NCI-H524 treated with DMSO at 0.1 percent for 48 hours (cell line): ENCODE measurements around the gene ARHGAP42.
A peak's percentile ranks its signal among the peaks of the same experiment; 100 is the strongest.

Experiments
- DNase-seq: peaks from one replicate; lab custom pipeline; 2025; lab: John Stamatoyannopoulos, UW

ARHGAP42 gene

GRCh38 chr11:100681064-100681502, 6.0 kb upstream of the ARHGAP42 start:
- DNase-seq = no peak

DNA sequence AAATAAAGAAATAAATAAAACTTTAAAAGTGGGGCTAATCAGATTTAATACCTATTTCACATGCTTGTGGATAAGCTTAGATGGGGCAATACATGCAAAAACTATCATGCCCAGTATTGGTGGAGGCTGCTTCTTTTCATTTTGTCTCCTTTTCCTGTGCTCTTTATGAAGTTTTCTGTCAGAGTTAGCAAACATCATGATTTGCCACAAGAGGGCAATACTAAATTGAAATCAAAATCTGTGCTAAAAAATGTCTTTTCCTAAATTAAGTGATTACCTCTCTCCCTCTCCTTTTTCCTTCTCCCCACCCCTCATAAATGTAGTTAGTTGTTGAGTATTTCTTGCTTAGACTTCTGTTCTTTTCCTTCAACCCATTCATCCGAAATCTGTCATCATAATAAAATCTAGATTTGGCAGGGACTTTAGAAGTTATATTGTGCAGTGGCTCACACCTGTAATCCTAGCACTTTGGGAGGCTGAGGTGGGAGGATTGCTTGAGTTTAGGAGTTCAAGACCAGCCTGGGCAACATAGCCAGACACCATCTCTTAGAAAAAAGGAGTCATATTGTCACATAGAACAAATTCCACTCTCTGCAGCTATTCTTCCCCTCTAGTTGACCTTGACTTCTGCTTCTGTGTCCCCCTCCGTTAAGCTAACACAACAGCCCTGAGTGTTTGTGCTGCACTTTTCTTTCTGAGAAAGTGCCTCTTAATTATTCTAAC, 4.7 kb upstream of the ARHGAP42 start:
- DNase-seq = no peak

GRCh38 chr11:100683126-100683525, 4.0 kb upstream of the ARHGAP42 start:
- DNase-seq = no peak

GRCh38 chr11:100684101-100685065, 2.7 kb upstream of the ARHGAP42 start:
- no peak for DNase-seq

- DNase-seq = no peak
Observed at GRCh38 chr11:100686476-100687053, 523 bp upstream of the ARHGAP42 start.

DNA sequence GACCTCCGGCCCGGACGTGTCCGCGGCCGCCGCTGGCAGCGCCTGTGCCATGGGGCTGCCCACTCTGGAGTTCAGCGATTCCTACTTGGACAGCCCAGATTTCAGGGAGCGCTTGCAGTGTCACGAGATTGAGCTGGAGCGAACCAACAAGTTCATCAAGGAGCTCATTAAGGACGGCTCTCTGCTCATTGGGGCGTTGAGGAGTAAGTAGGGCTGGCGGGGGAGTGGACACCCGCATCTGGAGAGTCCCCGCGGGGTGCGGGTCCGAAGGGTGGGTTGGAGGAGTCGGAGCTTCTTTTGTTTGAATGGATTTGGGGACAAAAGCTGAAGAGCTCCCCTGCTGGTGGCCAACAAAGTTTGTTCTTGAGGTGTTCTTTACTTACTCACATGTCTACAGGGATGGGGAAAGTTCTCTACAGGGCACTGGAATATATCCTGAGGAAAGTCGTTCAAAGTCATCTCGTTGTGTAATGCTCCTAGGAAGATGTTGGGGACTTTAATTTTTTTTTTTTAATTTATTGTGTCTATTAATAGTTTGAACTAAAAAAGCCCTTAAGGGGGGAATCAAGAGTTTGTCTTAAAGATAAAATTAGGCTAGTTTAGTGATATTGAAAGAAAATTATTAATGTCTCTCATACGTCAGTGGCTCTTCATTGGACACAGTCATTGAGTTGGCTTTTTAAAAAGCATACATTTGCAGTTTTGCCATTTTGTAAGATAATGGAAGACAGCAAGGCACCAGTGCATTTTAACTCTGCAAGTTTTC, 725 bp downstream of the ARHGAP42 start:
- no peak for DNase-seq

GRCh38 chr11:100689141-100689540, 2.1 kb downstream of the ARHGAP42 start:
- no peak for DNase-seq

GRCh38 chr11:100691896-100692653, 5.0 kb downstream of the ARHGAP42 start:
- no peak for DNase-seq

GRCh38 chr11:100695911-100696310, 8.8 kb downstream of the ARHGAP42 start:
- no peak for DNase-seq

- DNase-seq = no peak
Observed at GRCh38 chr11:100703139-100703538, 16.1 kb downstream of the ARHGAP42 start.

- DNase-seq = no peak
Observed at GRCh38 chr11:100703801-100704575, 16.9 kb downstream of the ARHGAP42 start.

DNA sequence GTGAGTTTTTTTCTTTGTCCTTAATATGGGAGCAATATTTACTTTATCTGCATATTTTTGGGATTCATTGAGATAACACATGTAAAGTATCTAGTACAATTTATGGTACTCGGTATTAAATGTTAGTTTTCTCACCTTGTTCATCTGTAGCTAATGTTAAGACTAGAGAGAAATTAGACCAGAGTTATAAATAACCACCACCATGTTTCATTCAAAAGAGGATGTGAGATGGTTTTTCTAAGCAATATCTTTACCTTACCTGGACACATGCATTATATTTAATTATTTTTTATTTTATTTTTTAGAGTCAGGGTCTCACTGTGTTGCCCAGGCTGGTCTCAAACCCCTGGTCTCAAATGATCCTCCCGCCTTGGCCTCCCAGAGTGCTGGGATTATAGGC, 18.4 kb downstream of the ARHGAP42 start:
- DNase-seq = no peak

GRCh38 chr11:100706179-100706578, 19.1 kb downstream of the ARHGAP42 start:
- DNase-seq = no peak

- DNase-seq = peak; percentile 35
Observed at GRCh38 chr11:100709233-100709957, 22.3 kb downstream of the ARHGAP42 start.

- no peak for DNase-seq
Observed at GRCh38 chr11:100711984-100712383, 24.9 kb downstream of the ARHGAP42 start.

DNA sequence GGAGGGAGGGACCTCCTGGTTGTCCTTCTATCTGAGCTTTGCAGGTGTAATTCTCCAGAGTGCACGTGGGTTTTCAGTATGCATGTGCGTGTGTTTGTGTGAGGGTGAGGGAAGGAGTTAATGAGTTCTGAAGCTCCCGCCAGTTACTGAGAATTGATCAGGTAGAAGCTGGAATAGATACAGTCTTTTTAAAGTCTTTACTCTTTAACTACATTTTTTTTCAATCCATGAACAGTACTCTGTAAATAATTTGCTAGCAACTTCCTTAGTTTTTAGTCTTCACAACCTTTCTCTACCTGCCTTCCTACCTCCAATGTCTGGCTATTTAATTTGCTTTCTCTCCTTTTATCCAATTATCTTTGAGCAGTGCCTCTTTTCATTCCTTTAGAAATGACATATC, 25.5 kb downstream of the ARHGAP42 start:
- DNase-seq = no peak

DNA sequence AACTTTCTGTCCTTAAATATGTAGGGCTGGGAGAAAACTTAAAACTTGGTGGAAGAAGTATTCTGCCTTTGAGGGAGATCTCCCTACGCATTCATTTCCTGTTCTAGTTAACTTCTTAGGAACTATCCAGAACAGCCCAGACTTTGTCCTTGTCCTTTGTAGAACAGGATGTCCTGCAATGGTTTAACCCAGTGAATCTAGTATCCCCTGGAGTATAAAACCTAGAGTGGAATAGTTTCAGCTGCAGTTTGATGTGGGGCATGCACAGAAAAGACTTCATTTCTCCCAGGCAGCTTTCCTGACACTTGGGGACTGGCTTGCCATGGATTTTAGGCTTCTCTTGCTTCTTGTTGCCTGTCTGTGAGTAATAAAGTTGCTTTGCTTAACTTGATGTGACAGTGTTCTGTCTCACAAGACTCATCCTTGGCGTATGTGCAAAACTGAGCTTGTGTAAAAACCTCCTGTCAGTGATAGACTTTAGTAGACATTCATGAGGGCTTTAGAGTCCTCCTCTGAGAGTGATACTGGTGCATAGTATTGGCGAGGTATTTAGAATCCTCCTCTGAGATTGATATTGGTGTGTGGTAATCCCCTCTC, 28.2 kb downstream of the ARHGAP42 start:
- no peak for DNase-seq

DNA sequence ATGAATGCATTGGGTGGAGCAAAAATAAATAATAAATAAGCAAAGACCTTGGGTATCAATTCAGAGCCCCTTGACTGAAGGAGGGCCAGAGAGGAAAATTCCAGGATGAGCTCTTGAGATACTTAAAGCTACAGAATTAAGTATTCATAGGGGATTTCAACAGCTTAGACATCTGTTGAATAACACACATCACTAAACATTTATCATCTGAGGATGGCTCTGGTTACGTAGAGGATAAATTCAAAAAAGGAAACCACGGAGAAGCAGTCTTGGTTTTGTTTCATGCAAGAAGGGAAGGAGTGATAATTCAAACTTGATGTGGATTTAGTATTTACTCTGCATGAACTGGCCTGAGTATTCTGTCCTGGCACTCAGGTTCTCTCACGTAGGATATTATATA, 29.8 kb downstream of the ARHGAP42 start:
- DNase-seq = peak; percentile 86

DNA sequence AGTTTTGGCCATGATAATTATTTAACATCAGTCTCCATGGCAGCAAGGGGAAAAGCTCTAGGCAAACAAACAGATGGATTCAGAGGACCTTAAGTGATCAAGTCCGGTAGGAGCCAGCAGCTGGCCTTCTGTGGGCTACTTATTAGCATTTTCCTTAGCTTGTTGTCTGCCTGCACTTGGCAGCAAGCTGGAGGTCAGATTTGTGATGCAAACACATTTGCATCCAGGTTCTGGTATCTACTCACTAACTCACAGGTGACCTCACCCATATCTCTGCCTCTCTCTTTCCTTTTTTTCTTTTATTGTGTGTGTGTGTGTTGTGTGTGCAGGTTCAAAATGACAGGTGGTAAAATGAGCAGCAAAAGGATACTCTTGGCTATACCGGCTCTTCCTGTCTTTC, 32.3 kb downstream of the ARHGAP42 start:
- peak; percentile 75 for DNase-seq
